IPS-15b (cell line): ENCODE results near the gene GLIS1.

Source experiments
- H3K27me3 ChIP-seq: one replicate; pipeline ENCODE4 v1.6.1; 2013; ENCODE audit warnings: low read length; ENCODE audit not compliant: control insufficient read depth, insufficient read depth
- H3K36me3 ChIP-seq: one replicate; pipeline ENCODE4 v1.6.1; 2013; ENCODE audit warnings: low read length; ENCODE audit not compliant: control insufficient read depth, insufficient read depth
- H3K4me1 ChIP-seq: one replicate; pipeline ENCODE4 v1.6.1; 2013; ENCODE audit warnings: mild to moderate bottlenecking, low read length; ENCODE audit not compliant: control insufficient read depth, insufficient read depth
- H3K4me3 ChIP-seq: one replicate; pipeline ENCODE4 v1.5.1; 2013; ENCODE audit warnings: low read depth, low read length
- H3K9ac ChIP-seq: one replicate; pipeline ENCODE4 v1.6.1; 2013; ENCODE audit warnings: low read depth, mild to moderate bottlenecking, low read length
- H3K9me3 ChIP-seq: one replicate; pipeline ENCODE4 v1.6.1; 2013; ENCODE audit warnings: mild to moderate bottlenecking, low read length; ENCODE audit not compliant: control insufficient read depth, insufficient read depth

GLIS1 gene

GRCh38 chr1:53636621-53637171 lies 102.3 kb downstream of the GLIS1 start:
- Histone ChIP-seq H3K27me3 (no peaks in the 10 kb centered on the region), H3K9me3 (no peaks in the 10 kb centered on the region), H3K36me3 (no peaks in the 10 kb centered on the region), H3K4me3 (no peak overlapping the region), H3K4me1 (no peaks in the 10 kb centered on the region), H3K9ac (no peak overlapping the region)

- no peak overlapping the region for H3K4me3 ChIP-seq
- H3K9ac ChIP-seq = no peak overlapping the region
- H3K27me3 ChIP-seq = no peaks in the 10 kb centered on the region
These were observed 104.4 kb downstream of the GLIS1 start for GRCh38 chr1:53634571-53634979.

GRCh38 chr1:53633073-53633704 lies 105.8 kb downstream of the GLIS1 start:
- no peak overlapping the region for H3K4me3 ChIP-seq
- H3K9ac ChIP-seq = no peak overlapping the region
- no peaks in the 10 kb centered on the region for H3K36me3 ChIP-seq
- H3K9me3 ChIP-seq = no peaks in the 10 kb centered on the region
- no peaks in the 10 kb centered on the region for H3K27me3 ChIP-seq
- no peaks in the 10 kb centered on the region for H3K4me1 ChIP-seq

More at GRCh38 chr1:53634571-53634979, 104.4 kb downstream of the GLIS1 start:
- no peaks in the 10 kb centered on the region for H3K9me3 ChIP-seq
- H3K4me1 ChIP-seq = no peaks in the 10 kb centered on the region
- H3K36me3 ChIP-seq = no peaks in the 10 kb centered on the region

DNA sequence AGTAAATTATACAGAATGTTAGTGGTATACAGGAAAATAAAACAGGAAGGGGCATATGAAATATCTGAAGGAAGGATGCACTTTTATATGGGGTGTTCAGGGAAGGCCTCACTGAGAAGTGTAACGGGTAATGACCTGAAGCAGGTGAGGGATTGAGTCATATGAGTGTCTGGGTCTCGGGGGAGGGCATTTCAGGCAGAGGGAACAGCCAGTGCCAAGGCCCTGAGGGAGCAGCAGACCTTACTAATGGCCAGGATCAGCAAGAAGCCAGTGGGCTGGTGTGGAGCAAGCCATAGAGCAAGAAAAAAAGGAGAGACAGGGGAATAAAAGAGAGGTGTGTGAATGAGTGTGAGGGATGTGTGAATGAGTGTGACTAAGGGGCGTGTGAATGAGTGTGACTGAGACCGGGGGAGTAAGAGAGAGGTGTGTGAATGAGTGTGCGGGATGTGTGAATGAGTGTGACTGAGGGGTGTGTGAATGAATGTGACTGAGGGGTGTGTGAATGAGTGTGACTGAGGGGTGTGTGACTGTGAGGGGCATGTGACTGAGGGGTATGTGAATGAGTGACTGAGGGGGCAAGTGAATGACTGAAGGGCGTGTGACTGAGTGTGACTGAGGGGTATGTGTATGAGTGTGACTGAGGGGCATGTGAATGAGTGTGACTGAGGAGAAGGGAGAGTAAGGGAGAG lies 107.2 kb downstream of the GLIS1 start:
- Histone ChIP-seq H3K4me1 (no peaks in the 10 kb centered on the region), H3K9me3 (no peaks in the 10 kb centered on the region), H3K27me3 (no peaks in the 10 kb centered on the region), H3K36me3 (no peaks in the 10 kb centered on the region), H3K9ac (no peak overlapping the region), H3K4me3 (no peak overlapping the region)

- Histone ChIP-seq H3K4me3 (no peak overlapping the region), H3K9ac (no peak overlapping the region), H3K9me3 (no peaks in the 10 kb centered on the region), H3K4me1 (no peaks in the 10 kb centered on the region), H3K27me3 (no peaks in the 10 kb centered on the region), H3K36me3 (no peaks in the 10 kb centered on the region)
These were observed 109.8 kb downstream of the GLIS1 start for GRCh38 chr1:53629101-53629691.

DNA sequence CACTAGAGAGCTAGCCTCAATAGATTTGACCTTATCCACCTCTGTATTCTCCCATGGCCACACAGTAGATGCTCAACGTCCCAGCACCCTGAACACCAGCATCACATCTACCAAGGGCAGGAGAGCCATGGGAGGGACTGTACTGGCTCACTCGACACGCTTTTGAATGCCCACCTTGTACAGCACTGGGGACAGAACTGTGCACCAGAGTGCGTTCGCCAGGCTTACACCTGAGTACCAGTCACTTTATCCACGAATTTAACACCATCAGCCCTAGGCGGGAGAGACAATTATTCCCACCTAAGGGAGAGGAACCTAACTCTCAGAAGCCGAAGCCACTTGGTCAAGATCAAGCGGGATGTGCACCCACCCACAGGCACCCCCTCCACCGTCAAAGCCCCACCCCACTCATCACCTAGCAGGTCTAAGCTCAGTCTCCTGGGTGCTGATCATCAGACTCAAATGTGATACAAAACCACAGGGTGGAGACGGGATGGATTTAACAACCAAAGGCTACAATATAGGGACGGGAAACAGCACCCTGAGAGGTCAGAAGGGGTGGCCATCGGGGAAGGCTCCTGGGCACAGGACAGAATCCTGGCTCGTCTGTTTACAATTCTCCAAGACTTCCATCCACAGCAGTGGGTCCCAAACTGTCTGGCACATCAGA lies 110.5 kb downstream of the GLIS1 start:
- H3K9ac ChIP-seq = no peak overlapping the region
- no peak overlapping the region for H3K4me3 ChIP-seq
- no peaks in the 10 kb centered on the region for H3K36me3 ChIP-seq
- H3K27me3 ChIP-seq = no peaks in the 10 kb centered on the region
- H3K4me1 ChIP-seq = no peaks in the 10 kb centered on the region
- H3K9me3 ChIP-seq = no peaks in the 10 kb centered on the region

- Histone ChIP-seq H3K27me3 (no peaks in the 10 kb centered on the region), H3K9ac (no peak overlapping the region), H3K36me3 (no peaks in the 10 kb centered on the region), H3K4me3 (no peak overlapping the region), H3K9me3 (no peaks in the 10 kb centered on the region), H3K4me1 (no peaks in the 10 kb centered on the region)
These were observed 111.3 kb downstream of the GLIS1 start for GRCh38 chr1:53627666-53628065.

- no peaks in the 10 kb centered on the region for H3K9me3 ChIP-seq
- H3K4me1 ChIP-seq = no peaks in the 10 kb centered on the region
- H3K9ac ChIP-seq = no peak overlapping the region
- no peaks in the 10 kb centered on the region for H3K27me3 ChIP-seq
- H3K36me3 ChIP-seq = no peaks in the 10 kb centered on the region
- H3K4me3 ChIP-seq = no peak overlapping the region
These were observed 111.9 kb downstream of the GLIS1 start for GRCh38 chr1:53627031-53627430.

GRCh38 chr1:53626616-53627015 lies 112.3 kb downstream of the GLIS1 start:
- Histone ChIP-seq H3K9me3 (no peaks in the 10 kb centered on the region), H3K27me3 (no peaks in the 10 kb centered on the region), H3K36me3 (no peaks in the 10 kb centered on the region), H3K9ac (no peak overlapping the region), H3K4me3 (no peak overlapping the region), H3K4me1 (no peaks in the 10 kb centered on the region)

- H3K9me3 ChIP-seq = no peaks in the 10 kb centered on the region
- no peaks in the 10 kb centered on the region for H3K36me3 ChIP-seq
- H3K9ac ChIP-seq = no peak overlapping the region
- no peaks in the 10 kb centered on the region for H3K27me3 ChIP-seq
- no peak overlapping the region for H3K4me3 ChIP-seq
- H3K4me1 ChIP-seq = no peaks in the 10 kb centered on the region
These were observed 113.0 kb downstream of the GLIS1 start for GRCh38 chr1:53625766-53626520.

GRCh38 chr1:53625049-53625448 lies 113.9 kb downstream of the GLIS1 start:
- Histone ChIP-seq H3K4me3 (no peak overlapping the region), H3K36me3 (no peaks in the 10 kb centered on the region), H3K27me3 (no peaks in the 10 kb centered on the region), H3K9me3 (no peaks in the 10 kb centered on the region), H3K4me1 (no peaks in the 10 kb centered on the region), H3K9ac (no peak overlapping the region)
